Liver (tissue), 9 donors: ENCODE results near the gene SLC24A2. TPM values are rescaled to one million over a fixed set of nuclear protein-coding genes. Genes with fewer than 3 reads are reported as not detected.

Source experiments
- DNase-seq: peaks from one replicate; pipeline ENCODE4 v3.0.0-alpha.2; 2017; ENCODE audit warnings: low spot score
- H3K27ac ChIP-seq, 2 donors: one replicate each; pipeline ENCODE4 v1.7.0; 2013; ENCODE audit warnings: inconsistent platforms in 2 of 2, low read length in 2 of 2, control low read depth in 1 of 2, low read depth in 1 of 2, mild to moderate bottlenecking in 1 of 2
- H3K27me3 ChIP-seq, 4 donors: one replicate each; pipeline versions ENCODE4 v1.6.1 to v1.7.0; 2013; ENCODE audit warnings: low read length in 3 of 4, inconsistent platforms in 1 of 4, mild to moderate bottlenecking in 1 of 4, moderate library complexity in 1 of 4; ENCODE audit not compliant: control insufficient read depth in 4 of 4, insufficient read depth in 4 of 4
- H3K36me3 ChIP-seq, 4 donors: one replicate each; pipeline versions ENCODE4 v1.6.1 to v1.7.0; 2013; ENCODE audit warnings: low read length in 3 of 4, mild to moderate bottlenecking in 3 of 4, low read depth in 1 of 4, moderate library complexity in 1 of 4; ENCODE audit not compliant: control insufficient read depth in 4 of 4, insufficient read depth in 3 of 4
- H3K4me1 ChIP-seq, 4 donors: one replicate each; pipeline versions ENCODE4 v1.6.1 to v1.7.0; 2013; ENCODE audit warnings: low read length in 3 of 4, mild to moderate bottlenecking in 3 of 4, moderate library complexity in 1 of 4; ENCODE audit not compliant: control insufficient read depth in 4 of 4, insufficient read depth in 4 of 4
- H3K4me3 ChIP-seq, 3 donors: one replicate each; pipeline versions ENCODE4 v1.6.1 to v1.7.0; 2013; ENCODE audit warnings: low read length in 3 of 3, control low read depth in 1 of 3, low read depth in 1 of 3, mild to moderate bottlenecking in 1 of 3
- H3K9ac ChIP-seq, 2 donors: one replicate each; pipeline ENCODE4 v1.7.0; 2013; ENCODE audit warnings: low read length in 2 of 2, mild to moderate bottlenecking in 2 of 2, moderate library complexity in 2 of 2, control low read depth in 1 of 2, low read depth in 1 of 2
- H3K9me3 ChIP-seq, 4 donors: one replicate each; pipeline versions ENCODE4 v1.6.1 to v1.7.0; 2013; ENCODE audit warnings: low read length in 3 of 4; ENCODE audit not compliant: control insufficient read depth in 4 of 4
- ATF3 ChIP-seq: IDR thresholded peaks from 2 replicates; pipeline ENCODE4 v1.6.1; 2016; ENCODE audit warnings: antibody characterized with exemption
- EGR1 ChIP-seq, 2 donors: IDR thresholded peaks; 2 replicates each; pipeline ENCODE4 v1.6.1; 2016 to 2018; ENCODE audit warnings: antibody characterized with exemption in 2 of 2, low read depth in 2 of 2
- FOXA1 ChIP-seq: IDR thresholded peaks from 2 replicates; pipeline ENCODE4 v1.6.1; 2016; ENCODE audit warnings: antibody characterized with exemption
- FOXA2 ChIP-seq: IDR thresholded peaks from 2 replicates; pipeline ENCODE4 v1.6.1; 2016; ENCODE audit warnings: antibody characterized with exemption
- GABPA ChIP-seq, 2 donors: IDR thresholded peaks in 1 of 2; conservative IDR thresholded peaks in 1 of 2; 2 replicates each; pipeline ENCODE4 v1.6.1; 2016; ENCODE audit warnings: antibody characterized with exemption in 2 of 2, mild to moderate bottlenecking in 1 of 2, moderate library complexity in 1 of 2
- HNF4A ChIP-seq, 2 donors: conservative IDR thresholded peaks; 2 replicates each; pipeline ENCODE4 v1.6.1; 2016; ENCODE audit warnings: antibody characterized with exemption in 2 of 2, mild to moderate bottlenecking in 2 of 2
- HNF4G ChIP-seq: IDR thresholded peaks from 2 replicates; pipeline ENCODE4 v1.6.1; 2016; ENCODE audit warnings: antibody characterized with exemption
- JUND ChIP-seq, 2 donors: IDR thresholded peaks; 2 replicates each; pipeline ENCODE4 v1.6.1; 2016; ENCODE audit warnings: antibody characterized with exemption in 2 of 2
- MAX ChIP-seq: IDR thresholded peaks from 2 replicates; pipeline ENCODE4 v1.6.1; 2016; ENCODE audit warnings: antibody characterized with exemption
- NR2F2 ChIP-seq: IDR thresholded peaks from 2 replicates; pipeline ENCODE4 v1.6.1; 2016; ENCODE audit warnings: antibody characterized with exemption
- RAD21 ChIP-seq, 2 donors: IDR thresholded peaks; 2 replicates each; pipeline ENCODE4 v1.6.1; 2016; ENCODE audit warnings: antibody characterized with exemption in 2 of 2, mild to moderate bottlenecking in 2 of 2
- RXRA ChIP-seq, 2 donors: IDR thresholded peaks; 2 replicates each; pipeline ENCODE4 v1.6.1; 2017 to 2018; ENCODE audit warnings: antibody characterized with exemption in 2 of 2, mild to moderate bottlenecking in 1 of 2
- SP1 ChIP-seq: IDR thresholded peaks from 2 replicates; pipeline ENCODE4 v1.6.1; 2018; ENCODE audit warnings: antibody characterized with exemption, mild to moderate bottlenecking
- TAF1 ChIP-seq: conservative IDR thresholded peaks from 2 replicates; pipeline ENCODE4 v1.6.1; 2016; ENCODE audit warnings: antibody characterized with exemption, mild to moderate bottlenecking
- YY1 ChIP-seq: IDR thresholded peaks from 2 replicates; pipeline ENCODE4 v1.6.1; 2016; ENCODE audit warnings: antibody characterized with exemption, mild to moderate bottlenecking
- ZBTB33 ChIP-seq: IDR thresholded peaks from 2 replicates; pipeline ENCODE4 v1.6.1; 2016; ENCODE audit warnings: antibody characterized with exemption
- whole genome bisulfite sequencing: extraction: QIAGEN DNeasy Blood & Tissue Kit; methylation state at CpG from one replicate; pipeline ENCODE4 v1.1.7; 2013; 5-methylcytosine and 5-hydroxymethylcytosine counted together
- polyA plus RNA-seq, 2 donors: library from polyadenylated mRNA; stranded (reverse) in 1 of 2; unstranded in 1 of 2; fragments of 200-250 nt in 1 of 2; fragments of >200 nt in 1 of 2; fragmentation: Nextera tagmentation in 1 of 2; extraction: Ambion mirVana in 1 of 2; gene quantifications; one replicate each; pipeline versions ENCODE4 v1.2.1 to v1.2.3, GENCODE V29; 2013 to 2015
- total RNA-seq, 2 donors: library from RNA; depleted of rRNA; stranded (reverse); fragments of >200 nt; gene quantifications; one replicate each; pipeline ENCODE4 v1.2.3, GENCODE V29; 2014
- TF ChIP-seq, protein P1 (sequence below): IDR thresholded peaks from 2 replicates; pipeline ENCODE4 v1.6.1; 2016; ENCODE audit warnings: antibody characterized with exemption, mild to moderate bottlenecking
- TF ChIP-seq, protein P2 (sequence below): fragments of 150-350 bp; IDR thresholded peaks from 2 replicates; pipeline ENCODE4 v1.5.1; 2017; ENCODE audit warnings: improper control_type of control experiment, low read depth, low read length; ENCODE audit not compliant: missing input control
- donor health status: healthy.
- donor health status: healthy.
- donor health status: healthy.
- donor health status: healthy.
- donor health status: healthy.

SLC24A2 gene
- total and polyA plus RNA-seq, 4 donors = under 0.01 to 0.02 TPM; not detected in 2

- Histone ChIP-seq H3K27me3 (no peaks in the 10 kb centered on the region), H3K36me3 (no peaks in the 10 kb centered on the region), H3K9ac (no peak overlapping the region), H3K4me3 (no peak overlapping the region), H3K27ac (no peak overlapping the region), H3K4me1 (no peaks in the 10 kb centered on the region), H3K9me3 (no peaks in the 10 kb centered on the region)
- TF ChIP-seq, protein P1, sequence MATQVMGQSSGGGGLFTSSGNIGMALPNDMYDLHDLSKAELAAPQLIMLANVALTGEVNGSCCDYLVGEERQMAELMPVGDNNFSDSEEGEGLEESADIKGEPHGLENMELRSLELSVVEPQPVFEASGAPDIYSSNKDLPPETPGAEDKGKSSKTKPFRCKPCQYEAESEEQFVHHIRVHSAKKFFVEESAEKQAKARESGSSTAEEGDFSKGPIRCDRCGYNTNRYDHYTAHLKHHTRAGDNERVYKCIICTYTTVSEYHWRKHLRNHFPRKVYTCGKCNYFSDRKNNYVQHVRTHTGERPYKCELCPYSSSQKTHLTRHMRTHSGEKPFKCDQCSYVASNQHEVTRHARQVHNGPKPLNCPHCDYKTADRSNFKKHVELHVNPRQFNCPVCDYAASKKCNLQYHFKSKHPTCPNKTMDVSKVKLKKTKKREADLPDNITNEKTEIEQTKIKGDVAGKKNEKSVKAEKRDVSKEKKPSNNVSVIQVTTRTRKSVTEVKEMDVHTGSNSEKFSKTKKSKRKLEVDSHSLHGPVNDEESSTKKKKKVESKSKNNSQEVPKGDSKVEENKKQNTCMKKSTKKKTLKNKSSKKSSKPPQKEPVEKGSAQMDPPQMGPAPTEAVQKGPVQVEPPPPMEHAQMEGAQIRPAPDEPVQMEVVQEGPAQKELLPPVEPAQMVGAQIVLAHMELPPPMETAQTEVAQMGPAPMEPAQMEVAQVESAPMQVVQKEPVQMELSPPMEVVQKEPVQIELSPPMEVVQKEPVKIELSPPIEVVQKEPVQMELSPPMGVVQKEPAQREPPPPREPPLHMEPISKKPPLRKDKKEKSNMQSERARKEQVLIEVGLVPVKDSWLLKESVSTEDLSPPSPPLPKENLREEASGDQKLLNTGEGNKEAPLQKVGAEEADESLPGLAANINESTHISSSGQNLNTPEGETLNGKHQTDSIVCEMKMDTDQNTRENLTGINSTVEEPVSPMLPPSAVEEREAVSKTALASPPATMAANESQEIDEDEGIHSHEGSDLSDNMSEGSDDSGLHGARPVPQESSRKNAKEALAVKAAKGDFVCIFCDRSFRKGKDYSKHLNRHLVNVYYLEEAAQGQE = no peak
- TF ChIP-seq FOXA2 (no peak), HNF4A (conservative IDR thresholded peaks at IDR 0.05) (no peak), GABPA (IDR thresholded peaks at IDR 0.05 in 1 of 2, conservative IDR thresholded peaks at IDR 0.05 in 1 of 2) (no peak), JUND (IDR thresholded peaks at IDR 0.05) (no peak), TAF1 (no peak), RAD21 (IDR thresholded peaks at IDR 0.05) (no peak), MAX (no peak), FOXA1 (no peak), ATF3 (no peak), EGR1 (IDR thresholded peaks at IDR 0.05; ENCODE audit: low read depth in 2 of 2) (no peak), HNF4G (no peak), RXRA (IDR thresholded peaks at IDR 0.05) (no peak), NR2F2 (no peak), SP1 (no peak), YY1 (no peak), ZBTB33 (no peak)
- TF ChIP-seq, protein P2, sequence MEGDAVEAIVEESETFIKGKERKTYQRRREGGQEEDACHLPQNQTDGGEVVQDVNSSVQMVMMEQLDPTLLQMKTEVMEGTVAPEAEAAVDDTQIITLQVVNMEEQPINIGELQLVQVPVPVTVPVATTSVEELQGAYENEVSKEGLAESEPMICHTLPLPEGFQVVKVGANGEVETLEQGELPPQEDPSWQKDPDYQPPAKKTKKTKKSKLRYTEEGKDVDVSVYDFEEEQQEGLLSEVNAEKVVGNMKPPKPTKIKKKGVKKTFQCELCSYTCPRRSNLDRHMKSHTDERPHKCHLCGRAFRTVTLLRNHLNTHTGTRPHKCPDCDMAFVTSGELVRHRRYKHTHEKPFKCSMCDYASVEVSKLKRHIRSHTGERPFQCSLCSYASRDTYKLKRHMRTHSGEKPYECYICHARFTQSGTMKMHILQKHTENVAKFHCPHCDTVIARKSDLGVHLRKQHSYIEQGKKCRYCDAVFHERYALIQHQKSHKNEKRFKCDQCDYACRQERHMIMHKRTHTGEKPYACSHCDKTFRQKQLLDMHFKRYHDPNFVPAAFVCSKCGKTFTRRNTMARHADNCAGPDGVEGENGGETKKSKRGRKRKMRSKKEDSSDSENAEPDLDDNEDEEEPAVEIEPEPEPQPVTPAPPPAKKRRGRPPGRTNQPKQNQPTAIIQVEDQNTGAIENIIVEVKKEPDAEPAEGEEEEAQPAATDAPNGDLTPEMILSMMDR = no peak
- DNase-seq = no peak
- WGBS = 61% methylated on average over 4 of the region's 4 CpGs
Observed at GRCh38 chr9:19741178-19741577, 47.7 kb downstream of the SLC24A2 start.
